ENCODE results near the gene COL5A3.

The COL5A3 gene

GRCh38 chr19:9913237-9914000, 96.9 kb downstream of the COL5A3 start:
- Histone ChIP-seq H3K79me2 (ENCODE audit: low read length) (no peaks in the 10 kb centered on the region), H3K9me2 (replicated peaks; ENCODE audit: insufficient read depth, low read length) (no peaks in the 10 kb centered on the region), H3K36me3 (replicated peaks; ENCODE audit: insufficient read depth, low read length) (no peaks in the 10 kb centered on the region), H4K20me1 (ENCODE audit: insufficient read depth, low read length) (no peaks in the 10 kb centered on the region), H3K9me3 (replicated peaks; ENCODE audit: insufficient read depth, low read length) (no peaks in the 10 kb centered on the region), H3K4me2 (ENCODE audit: low read depth, low read length) (no peak overlapping the region), H3K27ac (ENCODE audit: low read length) (no peak overlapping the region), H3K9ac (ENCODE audit: low read length) (no peak overlapping the region), H2AFZ (ENCODE audit: low read length) (no peak overlapping the region), H3K4me3 (ENCODE audit: low read length) (no peak overlapping the region), H3K27me3 (replicated peaks; ENCODE audit: insufficient read depth, low read length) (peaks cover 66% of the 10 kb centered on the region), H3F3A (ENCODE audit: insufficient read depth, low read length) (no peaks in the 10 kb centered on the region), H3K4me1 (ENCODE audit: low read length) (no peaks in the 10 kb centered on the region)
- no peak for DNase-seq
- TF ChIP-seq EZH2 (optimal IDR thresholded peaks at IDR 0.05; ENCODE audit: low read depth, low read length) (no peak), CTCF (IDR thresholded peaks at IDR 0.05; ENCODE audit: low read length) (no peak), EZH2phosphoT487 (IDR thresholded peaks at IDR 0.05; ENCODE audit: low read length) (no peak)

- no peak overlapping the region for H2AFZ ChIP-seq (ENCODE audit: low read length)
- no peaks in the 10 kb centered on the region for H3K9me2 ChIP-seq (replicated peaks; ENCODE audit: insufficient read depth, low read length)
- H3K36me3 ChIP-seq (replicated peaks; ENCODE audit: insufficient read depth, low read length), result no peaks in the 10 kb centered on the region
- TF ChIP-seq CTCF (IDR thresholded peaks at IDR 0.05; ENCODE audit: low read length), result no peak
- no peak for TF ChIP-seq EZH2phosphoT487 (IDR thresholded peaks at IDR 0.05; ENCODE audit: low read length)
- no peak for TF ChIP-seq EZH2 (optimal IDR thresholded peaks at IDR 0.05; ENCODE audit: low read depth, low read length)
- H3K27ac ChIP-seq (ENCODE audit: low read length), result no peak overlapping the region
- H3K4me1 ChIP-seq (ENCODE audit: low read length), result no peaks in the 10 kb centered on the region
- peaks cover 60% of the 10 kb centered on the region for H3K27me3 ChIP-seq (replicated peaks; ENCODE audit: insufficient read depth, low read length)
- no peak overlapping the region for H3K4me2 ChIP-seq (ENCODE audit: low read depth, low read length)
- no peak for DNase-seq
- no peak overlapping the region for H3K9ac ChIP-seq (ENCODE audit: low read length)
- H3F3A ChIP-seq (ENCODE audit: insufficient read depth, low read length), result no peaks in the 10 kb centered on the region
- H3K9me3 ChIP-seq (replicated peaks; ENCODE audit: insufficient read depth, low read length), result no peaks in the 10 kb centered on the region
- no peaks in the 10 kb centered on the region for H3K79me2 ChIP-seq (ENCODE audit: low read length)
- H3K4me3 ChIP-seq (ENCODE audit: low read length), result no peak overlapping the region
- H4K20me1 ChIP-seq (ENCODE audit: insufficient read depth, low read length), result no peaks in the 10 kb centered on the region
These were observed 97.6 kb downstream of the COL5A3 start for GRCh38 chr19:9912551-9913236.

GRCh38 chr19:9911524-9912185, 98.6 kb downstream of the COL5A3 start:
- no peak overlapping the region for H3K4me2 ChIP-seq (ENCODE audit: low read depth, low read length)
- H3K27ac ChIP-seq (ENCODE audit: low read length), result no peak overlapping the region
- no peaks in the 10 kb centered on the region for H4K20me1 ChIP-seq (ENCODE audit: insufficient read depth, low read length)
- TF ChIP-seq EZH2 (optimal IDR thresholded peaks at IDR 0.05; ENCODE audit: low read depth, low read length), result no peak
- no peak for TF ChIP-seq EZH2phosphoT487 (IDR thresholded peaks at IDR 0.05; ENCODE audit: low read length)
- TF ChIP-seq CTCF (IDR thresholded peaks at IDR 0.05; ENCODE audit: low read length), result no peak
- H3K9me3 ChIP-seq (replicated peaks; ENCODE audit: insufficient read depth, low read length), result no peaks in the 10 kb centered on the region
- no peak for DNase-seq
- no peaks in the 10 kb centered on the region for H3K4me1 ChIP-seq (ENCODE audit: low read length)
- H3K27me3 ChIP-seq (replicated peaks; ENCODE audit: insufficient read depth, low read length), result peaks cover 60% of the 10 kb centered on the region
- no peaks in the 10 kb centered on the region for H3K9me2 ChIP-seq (replicated peaks; ENCODE audit: insufficient read depth, low read length)
- no peak overlapping the region for H3K4me3 ChIP-seq (ENCODE audit: low read length)
- no peak overlapping the region for H3K9ac ChIP-seq (ENCODE audit: low read length)
- no peaks in the 10 kb centered on the region for H3K79me2 ChIP-seq (ENCODE audit: low read length)
- no peak overlapping the region for H2AFZ ChIP-seq (ENCODE audit: low read length)
- no peaks in the 10 kb centered on the region for H3F3A ChIP-seq (ENCODE audit: insufficient read depth, low read length)
- no peaks in the 10 kb centered on the region for H3K36me3 ChIP-seq (replicated peaks; ENCODE audit: insufficient read depth, low read length)
